Activated T-cell treated with anti-CD3 and anti-CD28 coated beads, Interleukin-2, amount 50 U/mL, for 24 hours (primary cell): Measurements from ENCODE around the gene MACROD1.

Source experiments
- DNase-seq: peaks from one replicate; pipeline ENCODE4 v3.0.0-alpha.2; 2020
- H3K27ac Mint-ChIP-seq: 2 replicates; pipeline ENCODE4 v1.8.0; 2020; ENCODE audit warnings: mild to moderate bottlenecking, mixed read lengths
- H3K27me3 Mint-ChIP-seq: 2 replicates; pipeline ENCODE4 v1.8.0; 2020; ENCODE audit warnings: mixed read lengths
- H3K36me3 Mint-ChIP-seq: 2 replicates; pipeline ENCODE4 v1.8.0; 2020; ENCODE audit warnings: low read depth, mixed read lengths
- H3K4me1 Mint-ChIP-seq: 2 replicates; pipeline ENCODE4 v1.8.0; 2020; ENCODE audit warnings: low read depth, mixed read lengths
- H3K4me3 Mint-ChIP-seq: 2 replicates; pipeline ENCODE4 v1.8.0; 2020; ENCODE audit warnings: mild to moderate bottlenecking, moderate library complexity, mixed read lengths
- H3K9me3 Mint-ChIP-seq: 2 replicates; pipeline ENCODE4 v1.8.0; 2020; ENCODE audit warnings: mixed read lengths

MACROD1 gene

GRCh38 chr11:64120951-64121569 lies 44.9 kb downstream of the MACROD1 start:
- no peaks in the 10 kb centered on the region for H3K27me3 Mint-ChIP-seq
- no peak overlapping the region for H3K27ac Mint-ChIP-seq
- H3K4me1 Mint-ChIP-seq: peaks cover 5% of the 10 kb centered on the region
- no peak for DNase-seq
- no peak overlapping the region for H3K4me3 Mint-ChIP-seq
- no peaks in the 10 kb centered on the region for H3K9me3 Mint-ChIP-seq
- H3K36me3 Mint-ChIP-seq: peaks cover 3% of the 10 kb centered on the region

- Mint-ChIP-seq H3K27me3 (no peaks in the 10 kb centered on the region), H3K4me3 (no peak overlapping the region), H3K9me3 (no peaks in the 10 kb centered on the region), H3K27ac (no peak overlapping the region), H3K36me3 (peaks cover 3% of the 10 kb centered on the region), H3K4me1 (peaks cover 1% of the 10 kb centered on the region)
- DNase-seq: no peak
These were observed 46.2 kb downstream of the MACROD1 start for GRCh38 chr11:64119700-64120099.

GRCh38 chr11:64118876-64119665 lies 46.8 kb downstream of the MACROD1 start:
- peaks cover 1% of the 10 kb centered on the region for H3K4me1 Mint-ChIP-seq
- H3K27ac Mint-ChIP-seq: no peak overlapping the region
- H3K27me3 Mint-ChIP-seq: no peaks in the 10 kb centered on the region
- no peak overlapping the region for H3K4me3 Mint-ChIP-seq
- H3K36me3 Mint-ChIP-seq: peaks cover 3% of the 10 kb centered on the region
- no peaks in the 10 kb centered on the region for H3K9me3 Mint-ChIP-seq
- no peak for DNase-seq

DNA sequence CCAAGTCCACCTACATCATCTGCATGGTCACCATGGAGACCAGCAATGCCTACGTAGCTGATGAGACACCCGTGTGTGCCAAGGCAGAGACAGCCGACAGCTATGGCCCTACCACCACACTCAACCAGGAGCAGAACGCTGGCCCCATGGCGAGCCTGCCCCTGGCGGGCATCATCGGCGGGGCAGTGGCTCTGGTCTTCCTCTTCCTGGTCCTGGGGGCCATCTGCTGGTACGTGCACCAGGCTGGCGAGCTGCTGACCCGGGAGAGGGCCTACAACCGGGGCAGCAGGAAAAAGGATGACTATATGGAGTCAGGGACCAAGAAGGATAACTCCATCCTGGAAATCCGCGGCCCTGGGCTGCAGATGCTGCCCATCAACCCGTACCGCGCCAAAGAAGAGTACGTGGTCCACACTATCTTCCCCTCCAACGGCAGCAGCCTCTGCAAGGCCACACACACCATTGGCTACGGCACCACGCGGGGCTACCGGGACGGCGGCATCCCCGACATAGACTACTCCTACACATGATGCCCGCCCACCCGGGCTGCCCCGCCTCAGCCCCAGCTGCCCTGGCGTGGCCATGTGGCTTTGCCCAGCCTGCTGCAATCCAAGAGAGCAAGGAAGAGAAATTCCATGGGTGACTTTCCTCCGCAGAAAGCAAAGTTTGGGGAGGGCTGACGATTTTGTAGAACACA lies 48.0 kb downstream of the MACROD1 start:
- Mint-ChIP-seq H3K9me3 (no peaks in the 10 kb centered on the region), H3K4me3 (no peak overlapping the region), H3K27me3 (no peaks in the 10 kb centered on the region), H3K27ac (no peak overlapping the region), H3K4me1 (peaks cover 1% of the 10 kb centered on the region), H3K36me3 (peaks cover 3% of the 10 kb centered on the region)
- DNase-seq: no peak

DNA sequence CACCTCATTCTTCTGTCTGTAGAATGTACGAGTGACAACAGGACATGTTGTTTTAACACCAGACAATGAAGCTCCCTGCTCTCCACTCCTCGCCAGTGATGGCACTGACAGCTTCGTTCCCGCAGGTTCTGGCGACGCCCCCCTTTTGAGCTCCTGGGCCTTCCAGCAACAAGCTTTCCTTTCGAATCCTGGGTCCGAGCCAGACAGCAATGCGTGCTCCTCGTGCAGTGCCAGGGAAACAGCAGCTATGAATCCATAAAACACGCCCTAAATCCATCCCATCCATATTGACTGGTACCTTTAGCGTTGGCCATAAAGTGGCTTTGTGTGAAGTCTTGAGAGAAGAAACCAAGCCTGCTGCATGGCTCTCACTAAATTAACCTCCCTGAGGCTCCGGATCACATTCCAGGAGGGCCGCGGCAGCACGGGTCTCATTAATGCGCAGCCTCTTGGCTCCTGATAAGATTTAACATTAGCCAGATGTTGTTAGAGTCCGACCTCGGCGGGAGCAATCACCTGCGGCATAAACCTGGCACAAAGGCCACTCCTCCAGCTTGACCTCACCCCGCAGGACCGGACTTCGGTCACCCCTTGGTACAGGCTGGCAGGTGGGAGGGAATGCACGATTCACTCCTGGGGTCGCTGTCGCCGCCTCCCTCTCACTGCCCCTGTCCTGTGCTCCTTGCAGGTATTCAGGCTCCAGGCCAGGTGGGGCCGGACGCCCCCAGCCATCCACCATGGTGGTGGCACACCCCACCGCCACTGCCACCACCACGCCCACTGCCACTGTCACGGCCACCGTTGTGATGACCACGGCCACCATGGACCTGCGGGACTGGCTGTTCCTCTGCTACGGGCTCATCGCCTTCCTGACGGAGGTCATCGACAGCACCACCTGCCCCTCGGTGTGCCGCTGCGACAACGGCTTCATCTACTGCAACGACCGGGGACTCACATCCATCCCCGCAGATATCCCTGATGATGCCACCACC lies 50.1 kb downstream of the MACROD1 start:
- Mint-ChIP-seq H3K27ac (no peak overlapping the region), H3K27me3 (no peaks in the 10 kb centered on the region), H3K4me3 (no peak overlapping the region), H3K9me3 (no peaks in the 10 kb centered on the region), H3K36me3 (peaks cover 3% of the 10 kb centered on the region), H3K4me1 (no peaks in the 10 kb centered on the region)
- DNase-seq: no peak

- no peak overlapping the region for H3K4me3 Mint-ChIP-seq
- no peaks in the 10 kb centered on the region for H3K27me3 Mint-ChIP-seq
- no peaks in the 10 kb centered on the region for H3K9me3 Mint-ChIP-seq
- peaks cover 3% of the 10 kb centered on the region for H3K36me3 Mint-ChIP-seq
- H3K4me1 Mint-ChIP-seq: no peaks in the 10 kb centered on the region
- DNase-seq: no peak
- no peak overlapping the region for H3K27ac Mint-ChIP-seq
These were observed 51.7 kb downstream of the MACROD1 start for GRCh38 chr11:64114231-64114630.

DNA sequence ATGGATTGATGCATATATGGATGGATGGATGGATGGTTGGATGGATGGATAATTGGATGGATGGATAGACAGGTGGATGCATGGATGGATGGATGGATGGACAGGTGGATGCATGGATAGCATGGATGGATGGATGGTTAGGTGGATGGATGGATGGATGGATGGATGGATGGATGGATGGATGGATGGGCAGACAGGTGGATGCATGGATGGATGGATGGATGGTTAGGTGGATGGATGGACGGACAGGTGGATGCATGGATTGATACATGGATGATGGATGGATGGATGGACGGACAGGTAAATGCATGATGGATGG lies 52.5 kb downstream of the MACROD1 start:
- DNase-seq: no peak
- Mint-ChIP-seq H3K36me3 (peaks cover 3% of the 10 kb centered on the region), H3K4me3 (no peak overlapping the region), H3K27ac (no peak overlapping the region), H3K27me3 (no peaks in the 10 kb centered on the region), H3K9me3 (no peaks in the 10 kb centered on the region), H3K4me1 (no peaks in the 10 kb centered on the region)

GRCh38 chr11:64112771-64113461 lies 53.0 kb downstream of the MACROD1 start:
- Mint-ChIP-seq H3K4me3 (no peak overlapping the region), H3K27ac (no peak overlapping the region)

DNA sequence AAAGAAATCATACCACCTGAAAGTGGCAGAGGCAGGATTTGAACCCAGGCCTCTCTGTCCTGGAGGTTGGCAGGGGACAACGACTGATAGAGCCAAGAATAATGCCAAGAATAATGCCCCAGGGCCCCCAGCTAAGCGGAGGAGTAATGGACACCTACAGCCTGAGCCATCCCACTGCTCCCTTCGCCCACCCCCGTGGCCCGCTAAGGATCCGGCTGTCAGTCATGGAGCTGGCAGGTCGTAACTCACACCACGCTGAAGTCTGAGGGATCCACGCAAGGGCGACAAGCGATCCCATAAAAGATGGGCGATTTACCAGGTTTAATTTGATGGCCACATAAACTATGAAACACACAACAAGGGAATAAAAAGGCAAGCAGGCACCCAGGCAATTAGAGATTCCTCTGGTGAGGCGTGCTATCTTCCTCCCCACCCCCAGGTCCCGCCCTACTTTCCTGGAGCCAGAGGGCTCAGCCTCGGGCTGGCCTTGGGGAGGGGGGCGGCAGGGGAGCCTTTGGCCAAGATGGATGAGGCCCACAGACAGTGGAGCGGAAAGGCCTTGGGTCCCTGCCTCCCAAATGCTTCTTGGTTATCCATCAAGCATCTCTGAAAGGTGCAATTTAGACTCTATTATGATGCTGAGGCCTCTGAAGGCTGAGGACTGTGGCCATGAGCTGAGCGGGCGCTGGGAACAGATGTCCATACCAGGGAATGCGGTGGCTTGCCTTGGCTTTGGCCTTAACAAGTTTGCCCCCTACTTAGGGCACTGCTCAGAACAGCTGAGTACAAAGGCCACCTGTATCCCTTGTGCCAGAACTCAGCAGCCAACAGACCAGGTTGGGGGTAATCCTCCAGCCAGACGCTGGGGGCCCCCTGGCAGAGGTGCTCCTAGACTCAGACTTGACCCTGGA lies 55.2 kb downstream of the MACROD1 start:
- H3K4me1 Mint-ChIP-seq: no peaks in the 10 kb centered on the region
- H3K36me3 Mint-ChIP-seq: no peaks in the 10 kb centered on the region
- H3K4me3 Mint-ChIP-seq: no peak overlapping the region
- DNase-seq: no peak
- H3K27me3 Mint-ChIP-seq: no peaks in the 10 kb centered on the region
- no peaks in the 10 kb centered on the region for H3K9me3 Mint-ChIP-seq
- no peak overlapping the region for H3K27ac Mint-ChIP-seq

More at GRCh38 chr11:64112771-64113461, 53.0 kb downstream of the MACROD1 start:
- Mint-ChIP-seq H3K9me3 (no peaks in the 10 kb centered on the region), H3K27me3 (no peaks in the 10 kb centered on the region), H3K36me3 (peaks cover 3% of the 10 kb centered on the region), H3K4me1 (no peaks in the 10 kb centered on the region)
- DNase-seq: no peak

- Mint-ChIP-seq H3K27ac (no peak overlapping the region), H3K9me3 (no peaks in the 10 kb centered on the region), H3K4me3 (no peak overlapping the region), H3K4me1 (no peaks in the 10 kb centered on the region), H3K36me3 (no peaks in the 10 kb centered on the region), H3K27me3 (no peaks in the 10 kb centered on the region)
- DNase-seq: no peak
These were observed 56.6 kb downstream of the MACROD1 start for GRCh38 chr11:64109332-64109731.

DNA sequence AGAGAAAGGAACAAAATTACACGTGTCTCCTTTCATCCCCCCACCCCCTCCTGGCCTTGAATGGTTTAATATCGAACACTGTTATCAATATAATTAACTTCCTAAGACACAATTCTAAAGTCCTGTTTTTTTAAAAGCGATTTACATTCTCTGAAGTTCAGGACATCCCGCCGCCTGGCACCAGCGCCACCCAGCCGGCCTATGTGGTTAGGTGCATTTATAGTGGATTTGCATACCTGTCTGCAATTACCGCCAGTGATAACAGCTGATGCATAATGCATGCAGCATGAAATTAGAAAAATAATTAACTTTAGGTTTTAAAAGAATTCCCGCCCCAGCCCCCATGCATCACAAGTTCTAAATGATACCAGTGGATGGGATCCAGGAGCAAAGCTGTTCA lies 58.6 kb downstream of the MACROD1 start:
- no peaks in the 10 kb centered on the region for H3K4me1 Mint-ChIP-seq
- H3K27me3 Mint-ChIP-seq: no peaks in the 10 kb centered on the region
- no peak overlapping the region for H3K27ac Mint-ChIP-seq
- no peaks in the 10 kb centered on the region for H3K36me3 Mint-ChIP-seq
- DNase-seq: no peak
- no peaks in the 10 kb centered on the region for H3K9me3 Mint-ChIP-seq
- no peak overlapping the region for H3K4me3 Mint-ChIP-seq

GRCh38 chr11:64104632-64105031 lies 61.3 kb downstream of the MACROD1 start:
- Mint-ChIP-seq H3K4me3 (no peak overlapping the region), H3K27ac (no peak overlapping the region), H3K27me3 (no peaks in the 10 kb centered on the region), H3K36me3 (no peaks in the 10 kb centered on the region), H3K9me3 (no peaks in the 10 kb centered on the region), H3K4me1 (no peaks in the 10 kb centered on the region)
- no peak for DNase-seq
